AG04449 (cell line): ENCODE results near the gene GRIA2.

ENCODE experiments used
- CTCF ChIA-PET: fragments of 350-600 bp; formaldehyde crosslinking; extraction: SDS; loops from one replicate; lab custom pipeline; 2021; ENCODE audit warnings: antibody characterized with exemption; lab: Yijun Ruan, JAX
- POLR2A ChIA-PET: fragments of 400-600, 350-600 bp; formaldehyde crosslinking; extraction: SDS; loops from one replicate; lab custom pipeline; 2020; ENCODE audit warnings: antibody characterized with exemption, inconsistent platforms; lab: Yijun Ruan, JAX
- DNase-seq: peaks from one replicate; pipeline ENCODE4 v3.0.0-alpha.2; 2010; ENCODE audit warnings: low read depth, low spot score
- H3K4me3 ChIP-seq: 2 replicates; pipeline ENCODE4 v1.5.1; 2011; ENCODE audit warnings: low read depth, mild to moderate bottlenecking, control low read depth, low read length
- TF ChIP-seq, protein P1 (sequence below): IDR thresholded peaks from one replicate; pipeline ENCODE4 v1.5.1; 2011; ENCODE audit warnings: mild to moderate bottlenecking, moderate library complexity, low read length, control low read depth, inconsistent platforms; ENCODE audit not compliant: insufficient read depth; ENCODE audit errors: missing control alignments

The GRIA2 gene

DNA sequence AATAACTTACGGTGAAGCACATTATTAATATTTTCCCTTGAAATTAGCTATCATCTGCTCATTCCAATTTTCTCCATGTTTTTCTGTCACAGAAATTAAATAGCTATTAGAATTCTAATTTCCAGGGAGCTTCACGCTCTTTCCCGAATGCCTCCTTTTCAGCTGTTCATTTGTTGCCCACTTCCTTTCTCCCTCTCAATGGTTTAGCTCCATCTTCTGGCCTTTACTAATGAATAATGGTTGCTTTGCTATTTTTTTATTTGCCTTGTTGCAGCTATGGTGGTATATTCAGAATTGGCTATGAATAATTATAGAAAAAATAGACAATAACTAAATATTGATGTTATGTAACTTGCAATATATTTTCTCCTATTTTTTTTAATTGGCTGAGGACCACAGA lies 70.5 kb downstream of the GRIA2 start:
- TF ChIP-seq, protein P1, sequence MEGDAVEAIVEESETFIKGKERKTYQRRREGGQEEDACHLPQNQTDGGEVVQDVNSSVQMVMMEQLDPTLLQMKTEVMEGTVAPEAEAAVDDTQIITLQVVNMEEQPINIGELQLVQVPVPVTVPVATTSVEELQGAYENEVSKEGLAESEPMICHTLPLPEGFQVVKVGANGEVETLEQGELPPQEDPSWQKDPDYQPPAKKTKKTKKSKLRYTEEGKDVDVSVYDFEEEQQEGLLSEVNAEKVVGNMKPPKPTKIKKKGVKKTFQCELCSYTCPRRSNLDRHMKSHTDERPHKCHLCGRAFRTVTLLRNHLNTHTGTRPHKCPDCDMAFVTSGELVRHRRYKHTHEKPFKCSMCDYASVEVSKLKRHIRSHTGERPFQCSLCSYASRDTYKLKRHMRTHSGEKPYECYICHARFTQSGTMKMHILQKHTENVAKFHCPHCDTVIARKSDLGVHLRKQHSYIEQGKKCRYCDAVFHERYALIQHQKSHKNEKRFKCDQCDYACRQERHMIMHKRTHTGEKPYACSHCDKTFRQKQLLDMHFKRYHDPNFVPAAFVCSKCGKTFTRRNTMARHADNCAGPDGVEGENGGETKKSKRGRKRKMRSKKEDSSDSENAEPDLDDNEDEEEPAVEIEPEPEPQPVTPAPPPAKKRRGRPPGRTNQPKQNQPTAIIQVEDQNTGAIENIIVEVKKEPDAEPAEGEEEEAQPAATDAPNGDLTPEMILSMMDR: peak; percentile 10
- no peak overlapping the region for H3K4me3 ChIP-seq
- POLR2A ChIA-PET: no interaction called here
- CTCF ChIA-PET: interaction anchor here (0.8 to 1.9 kb wide), 6 partner anchors 10 to 1198 kb away, joined by 3 to 15 read pairs (median 4); no protein-coding TSS in a partner anchor
- DNase-seq: no peak

DNA sequence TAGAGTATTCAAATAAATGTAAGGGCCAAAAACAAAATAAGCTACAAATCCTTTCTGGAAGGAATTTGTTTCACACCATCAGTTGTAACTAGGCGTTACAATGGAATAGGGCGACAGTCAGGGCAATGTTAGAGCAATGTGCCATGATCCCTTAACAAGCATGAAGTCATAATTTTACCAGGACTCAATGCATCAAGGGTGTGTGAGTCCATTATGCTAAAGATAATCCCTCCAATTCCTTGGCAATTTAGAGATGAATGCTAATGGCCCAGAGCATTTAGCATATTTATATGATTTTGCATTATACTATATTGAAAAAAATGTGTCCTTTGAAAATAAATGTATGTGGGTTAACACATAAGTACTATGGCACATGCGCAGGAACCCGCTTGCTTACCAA lies 73.1 kb downstream of the GRIA2 start:
- DNase-seq: no peak
- TF ChIP-seq, protein P1: no peak
- CTCF ChIA-PET: no interaction called here
- POLR2A ChIA-PET: no interaction called here
- no peak overlapping the region for H3K4me3 ChIP-seq

DNA sequence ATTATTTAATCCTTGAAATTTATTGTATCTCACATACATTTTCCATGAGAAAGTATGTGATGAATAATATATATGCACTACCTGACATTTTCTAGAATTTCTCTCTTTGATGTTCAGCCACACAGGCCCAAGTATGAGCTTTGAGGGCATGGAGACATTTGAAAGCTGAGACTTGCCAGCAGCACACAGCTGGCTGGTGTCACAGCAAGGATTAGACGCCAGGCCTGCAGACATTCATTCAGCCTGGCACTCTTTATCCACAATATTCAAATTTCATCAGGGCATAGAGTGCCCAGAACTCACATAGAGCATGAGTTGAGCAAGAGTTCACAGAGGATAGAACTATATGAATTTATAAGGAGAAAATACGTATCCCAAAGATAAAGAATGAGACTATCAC lies 74.0 kb downstream of the GRIA2 start:
- ChIA-PET CTCF (no interaction called here), POLR2A (no interaction called here)
- TF ChIP-seq, protein P1: no peak
- DNase-seq: no peak
- H3K4me3 ChIP-seq: no peak overlapping the region

DNA sequence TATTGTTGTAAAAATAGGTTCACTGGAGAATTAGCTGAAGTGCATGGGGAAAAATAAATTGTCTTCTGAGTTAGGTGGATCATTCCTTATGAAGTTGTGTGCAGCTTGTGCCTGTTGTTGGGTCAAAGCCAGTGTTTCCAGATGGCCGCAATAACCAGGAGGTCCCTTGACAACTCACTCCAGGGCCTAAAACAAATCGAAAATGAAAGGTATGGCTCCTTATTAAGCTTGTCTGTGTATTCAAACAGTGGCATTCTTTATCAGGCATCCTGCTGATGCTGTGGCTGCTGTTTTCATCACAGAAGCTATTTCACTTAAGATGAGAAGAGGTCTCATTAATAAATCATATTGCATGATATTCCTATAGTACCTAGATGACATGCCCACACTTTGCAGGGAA lies 80.2 kb downstream of the GRIA2 start:
- ChIA-PET POLR2A (no interaction called here), CTCF (no interaction called here)
- TF ChIP-seq, protein P1: no peak
- no peak for DNase-seq
- no peak overlapping the region for H3K4me3 ChIP-seq

DNA sequence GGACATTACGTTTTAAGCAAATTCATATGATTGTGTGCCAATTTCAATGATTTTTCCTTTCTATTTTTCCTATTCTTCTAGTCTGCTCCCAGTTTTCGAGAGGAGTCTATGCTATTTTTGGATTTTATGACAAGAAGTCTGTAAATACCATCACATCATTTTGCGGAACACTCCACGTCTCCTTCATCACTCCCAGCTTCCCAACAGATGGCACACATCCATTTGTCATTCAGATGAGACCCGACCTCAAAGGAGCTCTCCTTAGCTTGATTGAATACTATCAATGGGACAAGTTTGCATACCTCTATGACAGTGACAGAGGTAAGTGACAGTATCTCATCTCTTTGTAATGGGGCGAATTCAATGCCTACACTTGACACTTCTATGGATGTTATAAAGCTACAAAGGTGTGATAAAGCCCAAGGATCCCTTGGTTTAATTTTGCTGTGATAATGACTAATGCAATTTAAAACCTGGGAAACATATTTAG lies 83.0 kb downstream of the GRIA2 start:
- DNase-seq: no peak
- TF ChIP-seq, protein P1: no peak
- H3K4me3 ChIP-seq: no peak overlapping the region
- ChIA-PET POLR2A (no interaction called here), CTCF (no interaction called here)

DNA sequence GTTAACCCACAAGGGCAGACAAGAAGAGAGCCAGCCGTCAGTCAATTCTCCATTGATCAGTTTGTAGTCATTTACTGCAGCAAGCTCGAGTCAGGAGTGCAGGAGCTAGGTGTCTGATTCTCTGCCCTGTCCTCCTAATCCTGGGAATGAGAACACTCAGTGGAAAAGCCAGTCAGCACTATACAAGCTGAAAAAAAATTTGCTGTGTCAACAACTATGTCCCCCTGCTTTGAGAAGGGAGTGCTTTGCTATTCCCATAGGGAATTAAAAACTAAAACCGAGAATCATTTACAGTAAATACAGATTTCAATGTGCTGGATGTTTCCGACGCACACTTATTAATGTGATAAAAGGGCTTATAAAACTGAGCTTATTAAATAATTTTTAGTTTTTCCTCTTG lies 84.2 kb downstream of the GRIA2 start:
- DNase-seq: no peak
- ChIA-PET CTCF (no interaction called here), POLR2A (no interaction called here)
- H3K4me3 ChIP-seq: no peak overlapping the region
- TF ChIP-seq, protein P1: no peak
